Measurements from ENCODE around the gene KIAA1217.

KIAA1217 gene, protein sequence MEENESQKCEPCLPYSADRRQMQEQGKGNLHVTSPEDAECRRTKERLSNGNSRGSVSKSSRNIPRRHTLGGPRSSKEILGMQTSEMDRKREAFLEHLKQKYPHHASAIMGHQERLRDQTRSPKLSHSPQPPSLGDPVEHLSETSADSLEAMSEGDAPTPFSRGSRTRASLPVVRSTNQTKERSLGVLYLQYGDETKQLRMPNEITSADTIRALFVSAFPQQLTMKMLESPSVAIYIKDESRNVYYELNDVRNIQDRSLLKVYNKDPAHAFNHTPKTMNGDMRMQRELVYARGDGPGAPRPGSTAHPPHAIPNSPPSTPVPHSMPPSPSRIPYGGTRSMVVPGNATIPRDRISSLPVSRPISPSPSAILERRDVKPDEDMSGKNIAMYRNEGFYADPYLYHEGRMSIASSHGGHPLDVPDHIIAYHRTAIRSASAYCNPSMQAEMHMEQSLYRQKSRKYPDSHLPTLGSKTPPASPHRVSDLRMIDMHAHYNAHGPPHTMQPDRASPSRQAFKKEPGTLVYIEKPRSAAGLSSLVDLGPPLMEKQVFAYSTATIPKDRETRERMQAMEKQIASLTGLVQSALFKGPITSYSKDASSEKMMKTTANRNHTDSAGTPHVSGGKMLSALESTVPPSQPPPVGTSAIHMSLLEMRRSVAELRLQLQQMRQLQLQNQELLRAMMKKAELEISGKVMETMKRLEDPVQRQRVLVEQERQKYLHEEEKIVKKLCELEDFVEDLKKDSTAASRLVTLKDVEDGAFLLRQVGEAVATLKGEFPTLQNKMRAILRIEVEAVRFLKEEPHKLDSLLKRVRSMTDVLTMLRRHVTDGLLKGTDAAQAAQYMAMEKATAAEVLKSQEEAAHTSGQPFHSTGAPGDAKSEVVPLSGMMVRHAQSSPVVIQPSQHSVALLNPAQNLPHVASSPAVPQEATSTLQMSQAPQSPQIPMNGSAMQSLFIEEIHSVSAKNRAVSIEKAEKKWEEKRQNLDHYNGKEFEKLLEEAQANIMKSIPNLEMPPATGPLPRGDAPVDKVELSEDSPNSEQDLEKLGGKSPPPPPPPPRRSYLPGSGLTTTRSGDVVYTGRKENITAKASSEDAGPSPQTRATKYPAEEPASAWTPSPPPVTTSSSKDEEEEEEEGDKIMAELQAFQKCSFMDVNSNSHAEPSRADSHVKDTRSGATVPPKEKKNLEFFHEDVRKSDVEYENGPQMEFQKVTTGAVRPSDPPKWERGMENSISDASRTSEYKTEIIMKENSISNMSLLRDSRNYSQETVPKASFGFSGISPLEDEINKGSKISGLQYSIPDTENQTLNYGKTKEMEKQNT (N-terminal part only)

DNA sequence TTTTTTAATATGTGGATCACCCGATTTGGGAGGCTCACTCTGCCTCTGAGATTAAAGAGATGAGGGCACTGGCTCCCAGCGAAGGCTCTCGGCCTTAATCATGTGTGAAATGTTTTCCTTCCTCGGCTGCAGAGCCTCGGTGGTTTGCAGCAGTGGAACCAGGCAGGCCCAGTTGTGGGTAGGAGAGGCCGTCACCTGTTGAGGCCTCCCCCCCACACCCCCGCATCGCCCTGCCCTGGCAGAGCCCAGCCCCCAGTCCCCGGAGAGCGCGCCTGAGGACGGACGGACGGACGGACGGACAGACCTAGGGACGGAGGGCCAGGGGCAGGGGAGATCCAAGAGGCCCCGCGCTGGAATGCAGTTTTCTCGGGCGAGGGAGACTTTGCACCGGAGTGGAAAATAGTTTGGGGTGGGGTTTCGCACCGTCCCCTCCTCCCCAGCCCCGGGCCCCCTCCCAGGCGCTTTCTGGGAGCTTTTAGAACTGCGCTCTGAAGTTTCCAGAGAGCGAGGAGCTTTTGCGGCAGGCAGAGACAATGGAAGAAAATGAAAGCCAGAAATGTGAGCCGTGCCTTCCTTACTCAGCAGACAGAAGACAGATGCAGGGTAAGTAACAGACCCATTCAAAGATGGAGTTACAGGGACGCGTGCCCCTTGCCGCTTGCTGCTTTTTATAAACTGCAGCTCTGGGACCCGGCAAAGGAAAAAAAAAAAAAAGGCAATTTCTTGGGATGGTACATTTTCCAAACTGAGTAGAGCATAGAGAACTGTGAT lies at the start of gene KIAA1217:
KIAA1217 (plus strand) TSS at position 478 of the 771 bp plus-strand sequence; CDS start at position 534, 56 bp downstream.
- TF ChIP-seq, protein P1, sequence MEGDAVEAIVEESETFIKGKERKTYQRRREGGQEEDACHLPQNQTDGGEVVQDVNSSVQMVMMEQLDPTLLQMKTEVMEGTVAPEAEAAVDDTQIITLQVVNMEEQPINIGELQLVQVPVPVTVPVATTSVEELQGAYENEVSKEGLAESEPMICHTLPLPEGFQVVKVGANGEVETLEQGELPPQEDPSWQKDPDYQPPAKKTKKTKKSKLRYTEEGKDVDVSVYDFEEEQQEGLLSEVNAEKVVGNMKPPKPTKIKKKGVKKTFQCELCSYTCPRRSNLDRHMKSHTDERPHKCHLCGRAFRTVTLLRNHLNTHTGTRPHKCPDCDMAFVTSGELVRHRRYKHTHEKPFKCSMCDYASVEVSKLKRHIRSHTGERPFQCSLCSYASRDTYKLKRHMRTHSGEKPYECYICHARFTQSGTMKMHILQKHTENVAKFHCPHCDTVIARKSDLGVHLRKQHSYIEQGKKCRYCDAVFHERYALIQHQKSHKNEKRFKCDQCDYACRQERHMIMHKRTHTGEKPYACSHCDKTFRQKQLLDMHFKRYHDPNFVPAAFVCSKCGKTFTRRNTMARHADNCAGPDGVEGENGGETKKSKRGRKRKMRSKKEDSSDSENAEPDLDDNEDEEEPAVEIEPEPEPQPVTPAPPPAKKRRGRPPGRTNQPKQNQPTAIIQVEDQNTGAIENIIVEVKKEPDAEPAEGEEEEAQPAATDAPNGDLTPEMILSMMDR (IDR thresholded peaks at IDR 0.05; ENCODE audit: borderline replicate concordance, insufficient read depth, low read depth, low read length) = no peak
- H3K4me3 ChIP-seq (ENCODE audit: low read depth, low read length) = no peak within 1 kb of the TSS

DNA sequence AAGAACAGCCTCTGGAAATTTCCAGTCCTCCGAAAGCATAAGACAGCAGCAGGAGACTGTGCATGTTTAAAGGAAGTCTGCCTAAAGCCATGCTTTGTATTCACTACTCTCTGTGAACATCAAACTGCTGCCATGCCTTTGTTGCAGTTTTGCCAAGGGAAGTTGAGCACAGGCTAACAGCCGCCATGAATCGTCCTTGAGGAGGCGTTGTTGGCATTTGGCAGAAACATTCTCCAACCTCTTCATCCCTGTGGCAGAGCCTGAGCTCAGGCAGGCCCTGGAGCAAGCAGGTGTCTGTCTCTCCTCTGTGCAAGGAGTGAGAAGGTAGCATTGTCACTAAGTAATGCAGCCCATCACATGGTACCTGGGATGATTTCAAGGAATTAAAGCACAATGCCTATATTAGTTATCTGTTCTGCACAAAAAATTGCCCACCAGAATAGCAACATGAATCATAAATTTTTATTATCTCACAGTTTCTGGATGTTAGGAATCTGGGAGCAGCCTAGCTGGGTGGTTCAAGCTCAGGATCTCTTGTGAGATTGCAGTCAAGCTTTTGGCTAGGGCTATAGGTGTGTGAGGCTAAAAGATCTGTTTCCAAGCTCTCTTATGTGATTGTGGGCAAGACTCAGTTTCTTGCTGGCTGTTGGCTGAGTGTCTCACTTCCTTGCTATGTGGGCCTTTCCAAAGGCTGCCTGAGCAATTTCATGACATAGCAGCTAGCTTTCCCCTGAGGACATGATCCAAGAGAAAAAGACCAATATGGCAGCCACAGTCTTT lies 46.5 kb upstream of the KIAA1217 start:
- TF ChIP-seq, protein P1 (IDR thresholded peaks at IDR 0.05; ENCODE audit: borderline replicate concordance, insufficient read depth, low read depth, low read length) = no peak

DNA sequence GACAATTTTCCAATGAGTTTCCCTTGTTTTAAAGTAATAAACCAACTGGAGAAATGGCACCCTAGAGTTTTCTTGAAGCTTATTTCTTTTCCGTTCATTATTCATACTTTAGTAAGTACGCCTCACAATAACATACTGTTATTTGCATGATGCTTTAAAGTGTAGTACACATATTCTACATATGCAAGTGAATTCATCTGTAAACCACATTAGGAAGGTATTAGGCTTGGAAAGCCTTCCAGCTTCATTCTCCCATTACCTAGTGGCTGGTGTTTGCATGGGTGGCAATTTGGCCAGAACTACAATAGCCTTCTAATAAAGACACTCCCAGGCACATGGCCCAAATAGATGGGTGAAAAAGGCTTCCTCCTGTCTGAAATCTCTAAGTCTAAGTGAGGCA lies 45.5 kb upstream of the KIAA1217 start:
- TF ChIP-seq, protein P1 (IDR thresholded peaks at IDR 0.05; ENCODE audit: borderline replicate concordance, insufficient read depth, low read depth, low read length) = no peak
- H3K4me3 ChIP-seq (ENCODE audit: low read depth, low read length) = no peak overlapping the region

More for the DNA sequence above, 46.5 kb upstream of the KIAA1217 start:
- no peak overlapping the region for H3K4me3 ChIP-seq (ENCODE audit: low read depth, low read length)

DNA sequence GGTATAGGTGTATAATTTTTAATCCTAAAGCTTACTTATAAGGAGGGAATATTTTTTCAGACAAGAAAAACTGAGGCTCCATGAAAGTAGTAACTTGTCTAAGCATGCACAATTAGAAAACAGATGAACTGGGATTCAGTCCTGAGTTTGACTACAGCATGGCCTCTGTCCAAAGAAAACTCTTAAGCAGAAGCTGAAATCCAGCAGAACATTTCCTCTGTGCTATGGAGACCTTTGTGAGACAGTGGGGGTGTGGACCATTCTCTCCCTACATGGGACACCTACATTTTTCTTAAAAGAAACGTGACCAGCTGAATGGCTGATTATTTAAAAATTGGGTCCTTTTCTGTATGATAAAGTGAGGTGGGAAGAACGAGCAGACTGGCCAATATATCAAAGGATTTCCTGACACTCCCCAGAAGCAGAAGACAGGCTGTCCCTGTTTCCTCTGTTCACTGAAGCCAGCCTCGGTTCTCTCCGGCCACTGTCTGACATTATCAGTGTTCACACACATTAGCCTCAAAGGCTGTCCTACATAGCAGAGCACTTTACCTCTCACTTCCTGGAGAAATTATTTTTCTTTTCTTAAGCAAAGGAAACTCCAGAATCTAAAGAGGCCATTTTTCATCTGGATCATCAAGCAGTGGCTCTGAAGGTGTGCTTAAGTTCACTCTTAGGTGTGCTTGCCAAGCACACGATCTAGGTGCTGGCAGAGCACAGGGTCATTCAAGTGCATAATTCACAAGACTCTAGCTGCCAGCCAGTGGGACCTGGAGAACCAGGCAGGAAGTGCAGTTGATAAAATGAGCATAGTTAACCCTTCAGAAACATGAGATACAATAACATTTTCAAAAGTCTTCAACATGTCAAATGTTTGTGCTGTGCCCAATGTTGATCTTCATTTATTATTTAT lies 40.4 kb upstream of the KIAA1217 start:
- TF ChIP-seq, protein P1 (IDR thresholded peaks at IDR 0.05; ENCODE audit: borderline replicate concordance, insufficient read depth, low read depth, low read length) = no peak
- H3K4me3 ChIP-seq (ENCODE audit: low read depth, low read length) = no peak overlapping the region

DNA sequence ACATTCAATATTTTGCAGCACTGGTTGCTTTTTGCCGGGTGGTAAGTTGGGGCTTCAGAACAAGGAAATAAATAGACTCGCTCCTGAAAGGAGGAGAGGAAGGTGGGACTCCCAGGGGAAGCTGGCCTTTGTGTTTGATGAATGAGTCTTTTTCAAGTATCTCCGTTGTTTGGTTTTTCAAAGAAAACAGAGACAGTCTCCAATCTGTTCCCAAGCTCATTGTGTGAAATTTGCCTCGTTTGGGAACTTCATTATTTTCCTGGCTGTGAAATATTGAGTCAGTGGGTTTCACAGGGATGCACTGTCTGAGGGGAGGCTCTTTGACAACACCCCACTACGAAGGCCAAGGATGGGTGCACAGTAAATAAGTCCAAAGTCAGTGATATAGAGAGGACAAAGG lies 38.7 kb upstream of the KIAA1217 start:
- TF ChIP-seq, protein P1 (IDR thresholded peaks at IDR 0.05; ENCODE audit: borderline replicate concordance, insufficient read depth, low read depth, low read length) = no peak
- no peak overlapping the region for H3K4me3 ChIP-seq (ENCODE audit: low read depth, low read length)

Data from GM12875 (cell line).